Epithelial cell of esophagus (primary cell): ENCODE data around the gene NAA38.

Experiments
- DNase-seq: peaks from one replicate; pipeline ENCODE4 v3.0.0; 2010; ENCODE audit warnings: low read depth
- H3K4me3 ChIP-seq: 2 replicates; pipeline ENCODE4 v1.5.1; 2011; ENCODE audit warnings: mild to moderate bottlenecking, low read length, control low read depth
- TF ChIP-seq, protein P1 (sequence below): IDR thresholded peaks from 2 replicates; pipeline ENCODE4 v1.5.1; 2011; ENCODE audit warnings: low read depth, mild to moderate bottlenecking, low read length, control low read depth, inconsistent platforms; ENCODE audit not compliant: insufficient read depth; ENCODE audit errors: missing control alignments

Gene NAA38

DNA sequence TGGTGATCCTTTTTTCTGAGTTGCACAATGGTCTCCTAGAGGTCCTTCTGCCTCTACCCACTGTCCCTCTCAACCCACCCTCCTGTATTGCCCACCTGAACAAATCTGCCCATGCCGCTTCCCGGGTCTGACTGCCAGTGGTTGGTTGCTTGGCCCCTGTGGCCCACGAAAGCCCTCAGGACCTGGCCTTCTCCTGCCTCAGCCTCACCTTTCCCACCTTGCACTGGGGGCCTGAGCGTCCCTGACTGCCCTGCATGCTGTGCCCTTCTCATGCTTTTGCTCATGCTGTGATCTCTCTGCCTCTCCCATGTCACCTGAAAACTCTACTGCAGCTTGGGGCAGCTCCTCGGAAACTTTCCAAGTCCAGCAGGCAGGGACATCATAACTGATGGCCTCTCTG lies 37.1 kb downstream of the NAA38 start:
- DNase-seq = no peak
- H3K4me3 ChIP-seq = no peak overlapping the region
- TF ChIP-seq, protein P1, sequence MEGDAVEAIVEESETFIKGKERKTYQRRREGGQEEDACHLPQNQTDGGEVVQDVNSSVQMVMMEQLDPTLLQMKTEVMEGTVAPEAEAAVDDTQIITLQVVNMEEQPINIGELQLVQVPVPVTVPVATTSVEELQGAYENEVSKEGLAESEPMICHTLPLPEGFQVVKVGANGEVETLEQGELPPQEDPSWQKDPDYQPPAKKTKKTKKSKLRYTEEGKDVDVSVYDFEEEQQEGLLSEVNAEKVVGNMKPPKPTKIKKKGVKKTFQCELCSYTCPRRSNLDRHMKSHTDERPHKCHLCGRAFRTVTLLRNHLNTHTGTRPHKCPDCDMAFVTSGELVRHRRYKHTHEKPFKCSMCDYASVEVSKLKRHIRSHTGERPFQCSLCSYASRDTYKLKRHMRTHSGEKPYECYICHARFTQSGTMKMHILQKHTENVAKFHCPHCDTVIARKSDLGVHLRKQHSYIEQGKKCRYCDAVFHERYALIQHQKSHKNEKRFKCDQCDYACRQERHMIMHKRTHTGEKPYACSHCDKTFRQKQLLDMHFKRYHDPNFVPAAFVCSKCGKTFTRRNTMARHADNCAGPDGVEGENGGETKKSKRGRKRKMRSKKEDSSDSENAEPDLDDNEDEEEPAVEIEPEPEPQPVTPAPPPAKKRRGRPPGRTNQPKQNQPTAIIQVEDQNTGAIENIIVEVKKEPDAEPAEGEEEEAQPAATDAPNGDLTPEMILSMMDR = no peak

DNA sequence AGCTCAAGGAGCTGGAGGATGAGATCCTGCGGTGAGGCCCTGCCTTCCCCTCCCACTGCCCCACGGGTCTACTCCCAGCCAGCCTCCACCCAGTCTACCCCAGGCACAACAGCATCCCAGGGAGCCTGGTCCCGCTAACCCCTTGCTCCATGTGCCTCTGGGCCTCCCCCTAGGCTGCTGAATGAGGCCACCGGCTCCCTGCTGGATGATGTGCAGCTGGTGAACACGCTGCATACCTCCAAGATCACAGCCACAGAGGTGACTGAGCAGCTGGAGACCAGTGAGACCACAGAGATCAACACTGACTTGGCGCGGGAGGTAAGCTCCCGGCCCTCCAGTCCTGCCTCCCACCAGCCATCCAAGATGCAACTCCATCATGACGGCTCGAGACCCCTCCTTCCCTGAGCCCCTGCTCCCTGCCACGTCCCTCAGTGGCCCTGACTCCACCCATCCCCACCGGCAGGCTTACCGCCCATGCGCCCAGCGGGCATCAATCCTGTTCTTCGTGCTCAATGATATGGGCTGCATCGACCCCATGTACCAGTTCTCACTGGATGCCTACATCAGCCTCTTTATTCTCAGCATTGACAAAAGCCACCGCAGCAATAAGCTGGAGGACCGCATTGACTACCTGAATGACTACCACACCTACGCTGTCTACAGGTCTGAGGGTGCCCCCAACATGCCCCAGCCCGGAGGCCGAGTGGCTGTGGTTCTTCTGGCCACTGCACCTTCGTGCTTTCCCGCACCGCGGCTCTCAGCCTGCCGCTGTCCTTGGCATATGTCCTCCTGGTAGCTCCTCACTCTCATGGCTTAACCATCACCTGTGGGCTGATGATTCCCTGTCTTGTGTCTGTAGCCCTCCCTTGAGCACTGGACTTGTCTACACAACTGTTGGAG lies 38.4 kb downstream of the NAA38 start:
- H3K4me3 ChIP-seq = no peak overlapping the region
- DNase-seq = no peak
- TF ChIP-seq, protein P1 = no peak

DNA sequence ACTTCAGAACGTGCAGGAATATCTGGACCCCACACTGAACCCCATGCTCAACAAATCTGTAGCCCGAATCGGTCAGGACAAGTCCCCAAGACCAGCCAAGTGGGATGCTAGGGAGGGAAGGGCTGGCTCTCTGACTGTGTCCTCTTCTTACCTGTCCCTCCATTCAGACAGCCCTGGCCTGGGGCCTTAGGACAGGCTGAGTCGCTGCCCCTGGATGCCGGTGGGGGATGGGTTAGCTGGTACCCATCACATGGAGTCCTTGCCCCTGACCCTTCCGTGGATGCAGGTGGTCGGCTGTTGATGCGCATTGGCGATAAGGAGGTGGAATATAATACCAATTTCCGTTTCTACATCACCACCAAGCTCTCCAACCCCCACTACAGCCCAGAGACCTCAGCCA lies 39.3 kb downstream of the NAA38 start:
- no peak overlapping the region for H3K4me3 ChIP-seq
- TF ChIP-seq, protein P1 = no peak
- DNase-seq = no peak

DNA sequence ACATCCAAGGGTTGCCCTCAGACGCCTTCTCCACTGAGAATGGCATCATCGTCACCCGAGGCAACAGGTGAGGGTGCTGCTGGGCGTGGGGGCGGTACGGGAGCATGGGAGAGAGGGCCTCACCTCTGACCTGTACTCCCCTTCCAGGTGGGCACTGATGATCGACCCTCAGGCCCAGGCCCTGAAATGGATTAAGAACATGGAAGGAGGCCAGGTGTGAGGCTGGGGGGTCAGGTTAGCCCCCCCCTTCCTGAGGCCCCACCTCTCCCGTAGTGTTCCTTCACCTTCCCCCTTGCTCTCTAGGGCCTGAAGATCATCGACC lies 39.8 kb downstream of the NAA38 start:
- no peak for DNase-seq
- H3K4me3 ChIP-seq = no peak overlapping the region
- TF ChIP-seq, protein P1 = no peak

DNA sequence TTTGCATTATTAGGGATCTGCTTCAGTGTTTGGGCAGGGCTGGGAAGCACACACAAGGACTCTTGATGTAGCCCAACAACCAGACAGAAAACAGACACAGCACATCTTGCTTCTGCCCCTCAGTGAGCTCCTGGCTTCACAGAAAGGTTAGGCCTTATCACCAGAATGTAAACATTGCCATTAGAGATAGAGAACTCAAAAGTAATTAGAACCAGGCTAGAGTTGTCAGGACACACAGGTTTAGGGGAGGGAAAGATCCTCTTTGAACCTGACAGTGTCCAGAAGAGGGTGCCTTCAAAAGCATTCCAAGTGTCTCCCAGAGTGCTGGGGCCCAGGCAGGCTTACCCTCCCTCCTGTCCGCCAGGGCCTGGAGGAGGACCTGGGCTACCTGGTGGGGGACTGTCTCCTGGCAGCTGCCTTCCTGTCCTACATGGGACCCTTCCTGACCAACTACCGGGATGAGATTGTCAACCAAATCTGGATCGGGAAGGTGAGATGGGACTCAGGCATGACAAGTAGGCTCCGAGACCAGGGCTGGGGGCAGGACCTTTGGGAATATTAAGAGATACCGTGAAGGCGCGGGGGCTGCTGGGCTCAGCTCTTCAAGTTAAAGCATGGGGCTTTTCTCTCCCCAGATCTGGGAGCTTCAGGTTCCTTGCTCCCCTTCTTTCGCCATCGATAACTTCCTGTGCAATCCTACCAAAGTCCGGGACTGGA lies 40.3 kb downstream of the NAA38 start:
- TF ChIP-seq, protein P1 = no peak
- DNase-seq = no peak
- H3K4me3 ChIP-seq = no peak overlapping the region

DNA sequence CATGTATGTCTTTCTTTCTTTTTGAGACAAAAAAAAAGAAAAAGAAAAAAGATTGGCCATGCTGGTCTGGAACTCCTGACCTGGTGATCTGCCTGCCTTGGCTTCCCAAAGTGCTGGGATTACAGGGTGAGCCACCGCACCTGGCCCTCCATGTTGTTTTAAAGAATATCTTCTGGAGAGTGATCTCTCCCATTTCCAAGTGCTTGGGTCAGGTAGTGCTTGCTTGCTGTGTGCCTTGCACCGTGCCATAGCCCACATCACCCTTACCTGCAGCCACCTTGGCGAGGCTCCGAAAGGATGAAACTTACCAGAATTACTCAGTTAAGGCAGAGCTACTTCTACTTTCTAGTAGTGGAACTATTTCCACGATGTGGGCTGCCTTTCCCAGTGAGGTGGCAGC lies 42.4 kb downstream of the NAA38 start:
- DNase-seq = no peak
- TF ChIP-seq, protein P1 = no peak

More for the DNA sequence above, 42.4 kb downstream of the NAA38 start:
- no peak overlapping the region for H3K4me3 ChIP-seq
